Kidney epithelial cell (primary cell): ENCODE results near the gene GRIK3. TPM values are rescaled to one million over a fixed set of nuclear protein-coding genes. Genes with fewer than 3 reads are reported as not detected.

Experiments
- DNase-seq: peaks from one replicate; pipeline ENCODE4 v3.0.0-alpha.2; 2010; ENCODE audit warnings: low read depth
- H3K27me3 ChIP-seq: 2 replicates; pipeline ENCODE4 v1.6.0; 2011; ENCODE audit warnings: low read length; ENCODE audit not compliant: control insufficient read depth, insufficient read depth
- H3K36me3 ChIP-seq: 2 replicates; pipeline ENCODE4 v1.5.1; 2011; ENCODE audit warnings: low read length; ENCODE audit not compliant: control insufficient read depth, insufficient read depth
- H3K4me3 ChIP-seq: 2 replicates; pipeline ENCODE4 v1.5.1; 2011; ENCODE audit warnings: low read depth, mild to moderate bottlenecking, control low read depth, low read length
- CTCF ChIP-seq: IDR thresholded peaks from 2 replicates; pipeline ENCODE4 v1.5.1; 2011; ENCODE audit warnings: mild to moderate bottlenecking, moderate library complexity, low read length, control low read depth, inconsistent platforms; ENCODE audit not compliant: insufficient read depth, poor library complexity, severe bottlenecking
- total RNA-seq: library from RNA; depleted of rRNA; stranded (reverse); fragments of >200 nt; gene quantifications from 2 replicates; pipeline ENCODE4 v1.2.3, GENCODE V29; 2015

Gene GRIK3
- total RNA-seq, 1 donor from 2014 or later, result under 0.01 TPM

- Histone ChIP-seq H3K36me3 (no peaks in the 10 kb centered on the region), H3K4me3 (no peak overlapping the region), H3K27me3 (no peaks in the 10 kb centered on the region)
- TF ChIP-seq CTCF, result no peak
- no peak for DNase-seq
Observed at GRCh38 chr1:37073854-37074379, 39.6 kb upstream of the GRIK3 start.

DNA sequence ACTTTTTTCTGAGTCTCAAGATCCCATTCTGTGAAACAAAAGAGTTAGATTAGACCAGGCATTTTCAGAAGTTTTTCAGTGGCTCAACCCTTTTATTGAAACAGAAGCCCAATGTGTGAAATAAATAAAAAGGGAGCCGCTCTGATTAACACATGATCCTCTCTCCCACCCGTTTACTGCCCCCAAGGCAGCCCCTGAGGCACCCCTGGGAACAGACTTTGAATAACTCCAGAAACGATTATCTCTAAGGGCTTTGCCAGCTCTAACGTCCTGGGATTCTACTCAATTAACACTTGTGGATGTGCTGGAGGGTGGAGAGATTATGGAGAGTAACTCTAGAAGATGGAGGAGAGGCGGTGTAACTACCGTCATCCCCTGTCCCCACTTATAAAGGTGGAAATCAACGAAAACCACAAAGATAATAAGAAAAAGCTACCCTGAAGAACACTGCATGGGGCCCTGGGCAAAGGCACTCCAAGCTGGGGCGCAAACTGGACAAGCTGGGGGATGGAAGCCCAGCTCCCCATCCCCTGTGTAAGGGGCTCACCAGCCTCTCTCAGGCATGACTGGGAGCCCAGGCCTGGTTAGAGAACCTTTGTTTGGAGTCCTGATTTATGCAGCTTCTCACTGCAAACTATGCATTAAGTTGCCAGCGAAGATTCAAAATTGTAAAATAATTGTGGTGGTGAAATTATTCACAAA lies 39.0 kb upstream of the GRIK3 start:
- Histone ChIP-seq H3K36me3 (no peaks in the 10 kb centered on the region), H3K27me3 (no peaks in the 10 kb centered on the region), H3K4me3 (no peak overlapping the region)
- TF ChIP-seq CTCF, result no peak
- no peak for DNase-seq

GRCh38 chr1:37071829-37072228 lies 37.5 kb upstream of the GRIK3 start:
- no peaks in the 10 kb centered on the region for H3K36me3 ChIP-seq
- no peak overlapping the region for H3K4me3 ChIP-seq
- H3K27me3 ChIP-seq, result no peaks in the 10 kb centered on the region
- DNase-seq, result no peak
- no peak for TF ChIP-seq CTCF

DNA sequence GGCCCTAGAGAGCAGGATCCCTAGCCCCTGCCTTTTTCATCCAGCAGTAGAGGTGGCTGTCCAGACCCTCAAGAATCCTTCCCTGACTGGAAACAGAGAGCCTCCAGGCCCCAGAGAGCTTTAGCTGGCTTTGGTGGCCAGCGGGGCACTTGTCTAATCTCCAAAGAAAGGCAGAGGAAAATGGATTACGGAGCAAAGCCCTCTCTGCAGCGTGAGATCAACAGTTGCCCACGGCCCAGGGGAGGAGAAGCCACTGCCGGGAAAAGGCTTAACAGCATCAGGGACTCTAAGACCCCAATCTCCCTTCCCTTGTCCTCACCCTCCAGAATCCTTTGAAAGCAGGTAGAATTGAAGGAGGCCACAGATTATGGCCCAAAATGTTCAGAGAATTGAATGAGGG lies 35.8 kb upstream of the GRIK3 start:
- TF ChIP-seq CTCF, result no peak
- Histone ChIP-seq H3K4me3 (no peak overlapping the region), H3K36me3 (no peaks in the 10 kb centered on the region), H3K27me3 (no peaks in the 10 kb centered on the region)
- no peak for DNase-seq

GRCh38 chr1:37069406-37069805 lies 35.1 kb upstream of the GRIK3 start:
- Histone ChIP-seq H3K4me3 (no peak overlapping the region), H3K27me3 (no peaks in the 10 kb centered on the region), H3K36me3 (no peaks in the 10 kb centered on the region)
- DNase-seq, result no peak
- TF ChIP-seq CTCF, result no peak

DNA sequence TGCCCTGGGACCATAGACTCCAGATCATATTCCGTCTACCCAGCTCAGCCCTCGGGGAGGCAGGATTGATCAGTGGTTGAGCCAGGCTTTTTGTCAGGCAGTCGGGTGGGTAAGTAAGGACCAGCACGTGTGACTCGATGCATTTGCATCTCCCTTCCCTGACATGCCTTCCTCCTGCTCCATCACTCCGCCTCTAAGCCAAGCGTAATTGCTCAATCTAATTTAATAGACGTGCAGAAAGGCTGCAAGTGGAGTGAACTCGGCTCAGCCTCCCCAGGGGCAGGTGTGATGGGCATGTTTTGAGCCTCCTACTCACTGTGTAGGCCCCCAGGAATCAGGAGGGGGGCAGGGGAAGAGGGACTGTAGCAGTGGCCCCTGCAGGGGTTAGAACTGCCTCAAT lies 34.6 kb upstream of the GRIK3 start:
- no peak overlapping the region for H3K4me3 ChIP-seq
- DNase-seq, result no peak
- H3K36me3 ChIP-seq, result no peaks in the 10 kb centered on the region
- no peak for TF ChIP-seq CTCF
- no peaks in the 10 kb centered on the region for H3K27me3 ChIP-seq
